ENCODE data around the gene GABRB3.

GABRB3 gene

GRCh38 chr15:26665957-26666791, 106.7 kb downstream of the GABRB3 start:
- Histone ChIP-seq H3K27ac (replicated peaks; ENCODE audit: low read length) (no peak overlapping the region), H3K14ac (ENCODE audit: low read length) (peak overlapping the region; percentile 72), H3K4me3 (ENCODE audit: low read length in 2 of 2) (no peak overlapping the region), H2AK5ac (ENCODE audit: low read depth, low read length) (no peak overlapping the region), H2BK15ac (ENCODE audit: low read length) (no peak overlapping the region), H3K4me1 (ENCODE audit: control insufficient read depth in 2 of 2, insufficient read depth in 1 of 2, low read depth in 1 of 2, low read length in 2 of 2) (peaks cover 0 to 10% of the 10 kb centered on the region in 2 donors), H3K23ac (ENCODE audit: low read depth, low read length, poor library complexity) (no peak overlapping the region), H4K8ac (ENCODE audit: low read depth, low read length) (no peak overlapping the region), H3K18ac (ENCODE audit: low read length) (peak overlapping the region; percentile 22), H3K36me3 (replicated peaks in 1 of 2; ENCODE audit: control insufficient read depth in 2 of 2, insufficient read depth in 2 of 2, low read length in 2 of 2) (no peaks in the 10 kb centered on the region), H2BK5ac (ENCODE audit: low read length) (no peak overlapping the region), H3K4me2 (ENCODE audit: insufficient read depth, low read length, poor library complexity, severe bottlenecking) (no peak overlapping the region), H3K27me3 (ENCODE audit: control insufficient read depth in 3 of 3, insufficient read depth in 3 of 3, low read depth in 1 of 3, low read length in 3 of 3) (no peaks in the 10 kb centered on the region), H4K91ac (ENCODE audit: low read depth, low read length, poor library complexity) (no peak overlapping the region), H3K4ac (ENCODE audit: low read length) (no peak overlapping the region), H2BK120ac (ENCODE audit: low read depth, low read length) (no peak overlapping the region), H2BK12ac (ENCODE audit: low read length) (no peak overlapping the region), H2AFZ (ENCODE audit: low read length) (no peak overlapping the region), H3K9ac (ENCODE audit: low read depth, low read length, poor library complexity) (no peak overlapping the region), H3K9me3 (replicated peaks in 1 of 2; ENCODE audit: control insufficient read depth in 2 of 2, insufficient read depth in 1 of 2, low read depth in 1 of 2, low read length in 2 of 2) (no peaks in the 10 kb centered on the region), H3K79me1 (ENCODE audit: low read depth, low read length) (no peaks in the 10 kb centered on the region)
- WGBS, 2 donors (ENCODE audit: extremely low coverage in 2 of 2, insufficient read length in 2 of 2, insufficient replicate concordance in 1 of 2) = no CpG with 5 or more reads among the region's 11 CpGs
- DNase-seq (ENCODE audit: low spot score) = no peak

- no CpG with 5 or more reads among the region's 6 CpGs for WGBS, 2 donors (ENCODE audit: extremely low coverage in 2 of 2, insufficient read length in 2 of 2, insufficient replicate concordance in 1 of 2)
Observed at GRCh38 chr15:26662283-26662682, 110.6 kb downstream of the GABRB3 start.

GRCh38 chr15:26661748-26662147, 111.1 kb downstream of the GABRB3 start:
- Histone ChIP-seq H3K27me3 (ENCODE audit: control insufficient read depth in 3 of 3, insufficient read depth in 3 of 3, low read depth in 1 of 3, low read length in 3 of 3) (no peaks in the 10 kb centered on the region), H4K8ac (ENCODE audit: low read depth, low read length) (no peak overlapping the region), H3K18ac (ENCODE audit: low read length) (no peak overlapping the region), H2BK12ac (ENCODE audit: low read length) (no peak overlapping the region), H3K9ac (ENCODE audit: low read depth, low read length, poor library complexity) (no peak overlapping the region), H2AFZ (ENCODE audit: low read length) (no peak overlapping the region), H3K4me3 (ENCODE audit: low read length in 2 of 2) (no peak overlapping the region), H3K9me3 (replicated peaks in 1 of 2; ENCODE audit: control insufficient read depth in 2 of 2, insufficient read depth in 1 of 2, low read depth in 1 of 2, low read length in 2 of 2) (no peaks in the 10 kb centered on the region), H3K79me1 (ENCODE audit: low read depth, low read length) (no peaks in the 10 kb centered on the region), H3K23ac (ENCODE audit: low read depth, low read length, poor library complexity) (no peak overlapping the region), H2BK120ac (ENCODE audit: low read depth, low read length) (no peak overlapping the region), H3K36me3 (replicated peaks in 1 of 2; ENCODE audit: control insufficient read depth in 2 of 2, insufficient read depth in 2 of 2, low read length in 2 of 2) (no peaks in the 10 kb centered on the region), H2BK5ac (ENCODE audit: low read length) (no peak overlapping the region), H2AK5ac (ENCODE audit: low read depth, low read length) (no peak overlapping the region), H4K91ac (ENCODE audit: low read depth, low read length, poor library complexity) (no peak overlapping the region), H3K4ac (ENCODE audit: low read length) (no peak overlapping the region), H3K14ac (ENCODE audit: low read length) (no peak overlapping the region), H3K4me2 (ENCODE audit: insufficient read depth, low read length, poor library complexity, severe bottlenecking) (no peak overlapping the region), H3K27ac (replicated peaks; ENCODE audit: low read length) (no peak overlapping the region), H2BK15ac (ENCODE audit: low read length) (no peak overlapping the region), H3K4me1 (ENCODE audit: control insufficient read depth in 2 of 2, insufficient read depth in 1 of 2, low read depth in 1 of 2, low read length in 2 of 2) (peaks cover 0 to 13% of the 10 kb centered on the region in 2 donors)
- no peak for DNase-seq (ENCODE audit: low spot score)
- no CpG with 5 or more reads among the region's 7 CpGs for WGBS, 2 donors (ENCODE audit: extremely low coverage in 2 of 2, insufficient read length in 2 of 2, insufficient replicate concordance in 1 of 2)

More at GRCh38 chr15:26662283-26662682, 110.6 kb downstream of the GABRB3 start:
- Histone ChIP-seq H2AK5ac (ENCODE audit: low read depth, low read length) (no peak overlapping the region), H3K14ac (ENCODE audit: low read length) (no peak overlapping the region), H3K23ac (ENCODE audit: low read depth, low read length, poor library complexity) (no peak overlapping the region), H2BK12ac (ENCODE audit: low read length) (no peak overlapping the region), H3K79me1 (ENCODE audit: low read depth, low read length) (no peaks in the 10 kb centered on the region), H3K4me2 (ENCODE audit: insufficient read depth, low read length, poor library complexity, severe bottlenecking) (no peak overlapping the region), H2BK120ac (ENCODE audit: low read depth, low read length) (no peak overlapping the region), H4K8ac (ENCODE audit: low read depth, low read length) (no peak overlapping the region), H2BK5ac (ENCODE audit: low read length) (no peak overlapping the region), H3K4me3 (ENCODE audit: low read length in 2 of 2) (no peak overlapping the region), H3K4ac (ENCODE audit: low read length) (no peak overlapping the region), H3K9ac (ENCODE audit: low read depth, low read length, poor library complexity) (no peak overlapping the region), H3K36me3 (replicated peaks in 1 of 2; ENCODE audit: control insufficient read depth in 2 of 2, insufficient read depth in 2 of 2, low read length in 2 of 2) (no peaks in the 10 kb centered on the region), H3K18ac (ENCODE audit: low read length) (no peak overlapping the region), H3K4me1 (ENCODE audit: control insufficient read depth in 2 of 2, insufficient read depth in 1 of 2, low read depth in 1 of 2, low read length in 2 of 2) (peaks cover 0 to 12% of the 10 kb centered on the region in 2 donors), H3K27me3 (ENCODE audit: control insufficient read depth in 3 of 3, insufficient read depth in 3 of 3, low read depth in 1 of 3, low read length in 3 of 3) (no peaks in the 10 kb centered on the region), H2BK15ac (ENCODE audit: low read length) (no peak overlapping the region), H3K9me3 (replicated peaks in 1 of 2; ENCODE audit: control insufficient read depth in 2 of 2, insufficient read depth in 1 of 2, low read depth in 1 of 2, low read length in 2 of 2) (no peaks in the 10 kb centered on the region), H3K27ac (replicated peaks; ENCODE audit: low read length) (no peak overlapping the region), H4K91ac (ENCODE audit: low read depth, low read length, poor library complexity) (no peak overlapping the region), H2AFZ (ENCODE audit: low read length) (no peak overlapping the region)
- DNase-seq (ENCODE audit: low spot score) = no peak

- Histone ChIP-seq H3K9ac (ENCODE audit: low read depth, low read length, poor library complexity) (no peak overlapping the region), H3K9me3 (replicated peaks in 1 of 2; ENCODE audit: control insufficient read depth in 2 of 2, insufficient read depth in 1 of 2, low read depth in 1 of 2, low read length in 2 of 2) (no peaks in the 10 kb centered on the region), H2BK5ac (ENCODE audit: low read length) (no peak overlapping the region), H3K4me1 (ENCODE audit: control insufficient read depth in 2 of 2, insufficient read depth in 1 of 2, low read depth in 1 of 2, low read length in 2 of 2) (peaks cover 0 to 12% of the 10 kb centered on the region in 2 donors), H3K27me3 (ENCODE audit: control insufficient read depth in 3 of 3, insufficient read depth in 3 of 3, low read depth in 1 of 3, low read length in 3 of 3) (no peaks in the 10 kb centered on the region), H3K4ac (ENCODE audit: low read length) (no peak overlapping the region), H2BK120ac (ENCODE audit: low read depth, low read length) (no peak overlapping the region), H3K4me2 (ENCODE audit: insufficient read depth, low read length, poor library complexity, severe bottlenecking) (no peak overlapping the region), H3K18ac (ENCODE audit: low read length) (no peak overlapping the region), H2AFZ (ENCODE audit: low read length) (no peak overlapping the region), H2AK5ac (ENCODE audit: low read depth, low read length) (no peak overlapping the region), H3K23ac (ENCODE audit: low read depth, low read length, poor library complexity) (no peak overlapping the region), H3K14ac (ENCODE audit: low read length) (no peak overlapping the region), H2BK15ac (ENCODE audit: low read length) (no peak overlapping the region), H3K79me1 (ENCODE audit: low read depth, low read length) (no peaks in the 10 kb centered on the region), H3K4me3 (ENCODE audit: low read length in 2 of 2) (no peak overlapping the region), H3K36me3 (replicated peaks in 1 of 2; ENCODE audit: control insufficient read depth in 2 of 2, insufficient read depth in 2 of 2, low read length in 2 of 2) (no peaks in the 10 kb centered on the region), H2BK12ac (ENCODE audit: low read length) (no peak overlapping the region), H3K27ac (replicated peaks; ENCODE audit: low read length) (no peak overlapping the region), H4K8ac (ENCODE audit: low read depth, low read length) (no peak overlapping the region), H4K91ac (ENCODE audit: low read depth, low read length, poor library complexity) (no peak overlapping the region)
- no CpG with 5 or more reads among the region's 3 CpGs for WGBS, 2 donors (ENCODE audit: extremely low coverage in 2 of 2, insufficient read length in 2 of 2, insufficient replicate concordance in 1 of 2)
- DNase-seq (ENCODE audit: low spot score) = no peak
Observed at GRCh38 chr15:26661107-26661506, 111.8 kb downstream of the GABRB3 start.

Measured in neuronal stem cell (in vitro differentiated cells).